NCI-H69 (cell line): ENCODE data around the gene DPH1.

ENCODE experiments used
- DNase-seq: peaks from one replicate; lab custom pipeline; 2025; lab: John Stamatoyannopoulos, UW

The DPH1 gene

DNA sequence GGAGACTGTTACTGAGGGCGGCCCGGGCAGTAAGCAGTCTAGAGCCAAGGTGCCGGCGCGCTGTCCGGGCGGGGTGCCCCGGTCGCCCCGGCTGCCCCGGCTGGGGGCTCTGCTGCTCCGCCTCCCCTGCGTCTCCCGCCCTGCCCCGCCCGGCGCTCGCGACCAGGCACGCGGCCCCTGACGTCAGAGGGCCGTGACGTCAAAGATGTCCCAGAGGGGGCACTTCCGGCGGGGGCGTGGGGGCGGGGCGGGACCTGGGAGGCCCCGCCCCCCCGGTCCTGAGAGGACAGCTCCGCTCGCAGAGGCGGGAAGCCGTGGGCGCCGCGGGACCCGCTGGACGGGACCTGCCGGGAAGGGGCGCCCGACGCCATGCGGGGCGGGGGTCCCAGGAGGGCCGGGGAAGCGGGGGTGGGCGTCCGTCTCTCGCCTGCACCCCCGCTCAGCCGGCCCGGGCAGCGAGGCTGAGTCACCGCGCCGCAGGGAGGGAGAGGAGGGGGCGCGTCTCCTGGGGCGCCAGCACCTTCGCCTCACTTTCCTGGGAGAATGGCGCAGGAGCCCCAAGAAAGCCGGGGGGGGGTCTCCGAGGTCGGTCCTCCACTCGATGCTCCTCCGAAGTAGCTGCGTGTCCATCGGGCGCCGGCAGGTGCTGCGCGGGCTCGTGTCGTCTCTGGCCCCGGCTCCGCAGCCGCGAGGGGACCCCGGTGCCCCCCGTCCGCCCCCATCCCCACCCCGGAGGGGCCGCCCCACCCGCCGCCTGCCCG is 20.5 kb downstream of the DPH1 start:
- peak; percentile 87 for DNase-seq

DNA sequence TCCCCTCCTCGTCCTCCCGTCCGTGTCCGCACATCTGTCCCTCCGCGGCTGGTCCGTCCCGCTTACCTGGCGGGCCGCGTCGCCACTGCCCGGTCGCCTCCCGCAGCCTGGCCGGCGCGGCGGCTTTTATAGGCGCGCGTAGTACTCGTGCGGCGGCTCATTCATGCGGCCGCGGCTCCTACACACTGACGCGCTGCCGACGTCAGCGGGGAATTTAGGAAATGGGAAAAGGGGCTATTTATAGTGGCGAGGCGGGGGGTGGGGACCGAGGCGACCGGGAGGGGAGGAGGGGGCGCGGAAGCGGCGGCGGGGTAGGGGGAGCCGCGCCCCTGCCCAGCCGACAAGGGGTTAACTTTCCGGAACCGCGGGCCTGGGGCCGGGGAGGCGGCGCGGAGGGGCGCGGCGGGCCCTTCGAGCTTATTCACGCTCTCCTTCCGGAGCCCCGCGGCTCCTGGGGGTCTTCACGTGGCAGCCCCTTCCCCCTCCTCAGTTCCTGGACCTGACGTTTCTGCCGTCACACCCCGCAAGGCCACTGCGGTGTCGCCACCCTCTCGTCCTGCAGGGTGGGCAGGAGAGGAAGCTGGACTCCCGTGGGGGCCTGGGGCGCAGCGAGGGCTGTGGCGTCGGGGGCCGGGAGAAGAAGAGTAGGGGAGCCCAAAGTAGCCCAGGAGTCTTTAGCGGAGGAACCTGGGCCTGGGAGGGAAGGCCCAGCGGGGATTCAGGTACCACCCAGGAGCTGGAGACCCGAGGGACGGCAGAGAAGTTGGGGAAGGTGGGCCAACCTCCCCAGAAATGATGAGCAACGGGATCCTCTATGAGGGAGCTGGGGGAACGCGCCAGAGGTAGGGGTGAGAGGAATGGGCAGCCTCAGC is 21.3 kb downstream of the DPH1 start:
- peak; percentile 67 for DNase-seq

DNA sequence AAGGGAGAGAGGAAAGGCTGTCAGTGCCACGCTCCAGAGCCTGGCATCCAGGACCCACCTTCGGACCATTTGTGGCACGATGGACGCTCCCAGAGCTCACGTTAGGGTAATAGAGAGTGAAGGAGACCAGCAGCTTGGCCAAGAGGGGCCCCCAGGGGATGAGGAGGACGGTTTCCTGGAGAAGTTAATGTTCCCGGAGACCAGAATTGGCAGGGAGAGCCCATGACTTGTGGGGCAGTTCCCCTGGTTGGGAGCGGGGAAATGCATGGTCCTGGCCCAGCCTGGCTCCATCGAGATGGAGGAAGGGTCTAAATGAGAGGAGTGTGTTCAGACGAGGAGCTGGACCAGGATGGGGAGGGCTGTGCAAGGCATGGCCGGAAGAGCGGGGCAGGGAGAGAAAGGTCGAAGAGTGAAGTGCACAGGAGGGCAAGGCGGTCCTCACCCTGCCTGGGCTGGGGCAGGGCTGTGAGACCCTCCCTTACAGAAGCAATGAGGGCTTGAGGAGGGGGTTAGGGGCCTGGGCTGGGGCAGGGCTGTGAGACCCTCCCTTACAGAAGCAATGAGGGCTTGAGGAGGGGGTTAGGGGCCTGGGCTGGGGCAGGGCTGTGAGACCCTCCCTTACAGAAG is 22.1 kb downstream of the DPH1 start:
- peak; percentile 13 for DNase-seq

DNA sequence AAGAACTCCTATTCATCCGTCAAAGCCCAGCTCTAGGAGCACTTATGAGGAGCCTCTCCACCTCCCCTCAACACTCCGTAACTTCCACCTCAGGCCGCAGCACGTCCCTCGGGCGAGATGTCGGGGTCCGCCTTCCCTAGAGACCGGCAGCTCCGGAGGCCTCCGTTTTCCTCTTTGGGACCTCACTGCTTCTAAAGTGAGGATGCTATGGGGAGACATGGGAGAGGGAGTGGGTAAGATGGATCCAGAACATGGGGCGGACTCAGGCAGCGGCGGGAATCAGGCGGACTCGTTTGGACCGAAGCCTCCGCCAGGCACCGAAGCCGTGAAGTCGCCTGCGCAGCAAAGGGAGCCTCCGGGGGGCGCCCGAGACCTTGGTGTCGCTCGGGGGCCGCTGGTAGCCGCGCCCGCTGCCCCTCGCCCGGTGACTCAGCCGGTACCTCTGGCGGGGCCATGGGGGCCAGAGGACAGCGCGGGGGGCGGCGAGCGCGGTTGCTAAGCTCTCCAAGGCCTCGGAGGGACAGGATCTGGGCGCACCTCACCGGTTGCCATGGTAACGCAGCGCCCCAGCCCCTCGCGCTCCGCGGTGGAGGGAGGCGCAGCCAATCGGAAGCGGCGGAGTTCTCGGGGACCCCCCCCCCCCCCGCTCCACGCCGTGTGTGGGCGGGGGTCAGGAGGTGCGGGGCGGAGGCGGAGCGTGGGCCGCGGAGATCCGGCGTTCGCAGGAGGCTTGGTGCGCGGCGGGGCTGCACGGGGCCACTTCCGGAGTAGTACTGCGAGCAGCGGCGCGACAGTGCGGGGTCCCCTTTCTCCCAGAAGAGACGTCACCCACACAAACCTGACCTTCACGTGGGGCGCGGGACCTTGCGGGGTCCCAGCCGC is 23.7 kb downstream of the DPH1 start:
- peak; percentile 74 for DNase-seq

DNA sequence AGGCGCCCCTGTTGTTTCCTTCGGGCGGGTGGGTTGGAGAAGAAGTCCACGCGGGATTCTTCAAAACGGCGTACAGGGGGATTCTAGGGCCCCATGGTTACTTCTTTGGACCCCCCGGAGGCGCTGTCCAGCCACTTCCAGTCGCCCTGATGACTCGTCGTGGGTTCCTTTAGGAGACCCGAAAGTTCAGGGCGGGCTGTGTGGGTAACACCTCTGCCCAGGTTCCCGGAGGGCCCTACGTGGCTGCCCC is 24.2 kb downstream of the DPH1 start:
- DNase-seq, result no peak

DNA sequence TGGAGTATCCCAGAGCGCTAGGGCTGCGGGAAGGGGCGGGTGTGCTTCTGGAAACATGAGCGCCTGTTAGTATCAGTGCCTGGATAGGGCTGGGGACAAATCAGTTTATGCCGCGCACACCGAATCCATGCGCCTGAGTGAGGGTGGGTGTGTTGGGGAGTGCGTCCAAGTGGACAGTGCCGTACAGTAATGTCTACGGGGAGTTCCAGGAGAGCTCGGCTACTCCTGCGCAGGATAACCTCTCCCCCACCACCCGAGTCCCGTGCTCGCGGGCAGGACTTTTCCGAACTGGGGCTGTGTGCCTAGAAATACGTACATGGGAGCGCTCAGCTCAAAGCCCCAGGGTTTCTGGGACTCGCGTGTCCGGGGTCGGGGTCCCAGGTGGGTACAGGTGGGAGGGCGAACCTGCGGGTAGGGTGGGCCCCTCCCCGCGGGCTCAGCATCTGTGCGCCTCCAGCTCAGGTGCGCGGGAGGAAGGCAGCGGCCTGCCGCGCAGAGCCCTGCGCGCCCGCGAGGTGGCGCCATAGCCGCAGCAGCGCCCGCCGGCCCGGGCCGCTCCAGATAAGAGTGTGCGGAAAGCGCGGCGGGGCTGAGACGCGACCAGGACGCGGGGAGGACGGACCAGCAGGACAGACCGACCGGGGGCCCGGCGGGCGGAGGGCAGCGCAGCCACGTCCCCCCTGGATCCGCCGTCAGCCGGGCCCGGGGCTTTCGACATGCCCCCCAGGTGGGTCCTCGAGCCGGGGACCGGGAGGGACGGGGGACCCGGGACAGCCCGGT is 24.7 kb downstream of the DPH1 start, which contains the start of gene HIC1:
Gene HIC1 (plus strand): TSS at position 592 of the 780 bp plus-strand sequence. CDS start 1,588 bp downstream, outside the sequence.
- peak; percentile 71 for DNase-seq

DNA sequence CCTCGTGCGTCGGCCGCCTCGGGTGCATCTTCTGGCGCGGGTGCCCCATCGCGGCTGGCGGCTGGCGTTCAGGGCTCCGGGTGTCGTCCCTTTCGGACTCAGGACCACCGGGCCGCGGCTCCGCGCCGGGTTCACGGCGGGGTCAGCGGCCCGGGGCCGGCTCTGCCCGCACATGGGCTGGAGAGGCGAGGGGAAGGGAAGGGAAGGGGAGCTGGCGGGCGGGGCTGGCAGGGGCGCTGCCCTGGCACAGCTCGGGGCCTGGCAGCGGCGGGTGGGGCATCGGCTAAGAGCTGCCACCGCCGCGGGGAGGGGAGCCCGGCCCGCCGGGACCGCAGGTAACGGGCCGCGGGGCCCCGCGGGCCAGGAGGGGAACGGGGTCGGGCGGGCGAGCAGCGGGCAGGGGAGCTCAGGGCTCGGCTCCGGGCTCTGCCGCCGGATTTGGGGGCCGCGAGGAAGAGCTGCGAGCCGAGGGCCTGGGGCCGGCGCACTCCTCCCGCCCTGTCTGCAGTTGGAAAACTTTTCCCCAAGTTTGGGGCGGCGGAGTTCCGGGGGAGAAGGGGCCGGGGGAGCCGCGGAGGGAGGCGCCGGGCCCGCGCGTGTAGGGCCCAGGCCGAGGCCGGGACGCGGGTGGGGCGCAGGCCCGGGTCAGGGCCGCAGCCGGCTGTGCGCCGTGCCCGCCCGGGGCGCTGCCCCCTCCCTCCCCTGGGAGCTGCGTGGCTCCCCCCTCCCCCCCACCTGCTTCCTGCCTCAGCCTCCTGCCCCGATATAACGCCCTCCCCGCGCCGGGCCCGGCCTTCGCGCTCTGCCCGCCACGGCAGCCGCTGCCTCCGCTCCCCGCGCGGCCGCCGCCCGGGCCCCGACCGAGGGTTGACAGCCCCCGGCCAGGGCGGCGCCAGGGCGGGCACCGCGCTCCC is 25.6 kb downstream of the DPH1 start:
- DNase-seq, result peak; percentile 36

DNA sequence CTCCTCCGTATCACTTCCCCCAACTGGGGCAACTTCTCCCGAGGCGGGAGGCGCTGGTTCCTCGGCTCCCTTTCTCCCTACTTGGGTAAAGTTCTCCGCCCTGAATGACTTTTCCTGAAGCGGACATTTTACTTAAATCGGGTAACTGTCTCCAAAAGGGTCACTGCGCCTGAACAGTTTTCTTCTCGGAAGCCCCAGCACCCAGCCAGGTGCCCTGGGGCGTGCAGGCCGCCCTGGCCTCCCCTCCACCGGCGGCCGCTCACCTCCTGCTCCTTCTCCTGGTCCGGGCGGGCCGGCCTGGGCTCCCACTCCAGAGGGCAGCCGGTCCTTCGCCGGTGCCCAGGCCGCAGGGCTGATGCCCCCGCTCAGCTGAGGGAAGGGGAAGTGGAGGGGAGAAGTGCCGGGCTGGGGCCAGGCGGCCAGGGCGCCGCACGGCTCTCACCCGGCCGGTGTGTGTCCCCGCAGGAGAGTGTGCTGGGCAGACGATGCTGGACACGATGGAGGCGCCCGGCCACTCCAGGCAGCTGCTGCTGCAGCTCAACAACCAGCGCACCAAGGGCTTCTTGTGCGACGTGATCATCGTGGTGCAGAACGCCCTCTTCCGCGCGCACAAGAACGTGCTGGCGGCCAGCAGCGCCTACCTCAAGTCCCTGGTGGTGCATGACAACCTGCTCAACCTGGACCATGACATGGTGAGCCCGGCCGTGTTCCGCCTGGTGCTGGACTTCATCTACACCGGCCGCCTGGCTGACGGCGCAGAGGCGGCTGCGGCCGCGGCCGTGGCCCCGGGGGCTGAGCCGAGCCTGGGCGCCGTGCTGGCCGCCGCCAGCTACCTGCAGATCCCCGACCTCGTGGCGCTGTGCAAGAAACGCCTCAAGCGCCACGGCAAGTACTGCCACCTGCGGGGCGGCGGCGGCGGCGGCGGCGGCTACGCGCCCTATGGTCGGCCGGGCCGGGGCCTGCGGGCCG is 26.5 kb downstream of the DPH1 start:
- no peak for DNase-seq

DNA sequence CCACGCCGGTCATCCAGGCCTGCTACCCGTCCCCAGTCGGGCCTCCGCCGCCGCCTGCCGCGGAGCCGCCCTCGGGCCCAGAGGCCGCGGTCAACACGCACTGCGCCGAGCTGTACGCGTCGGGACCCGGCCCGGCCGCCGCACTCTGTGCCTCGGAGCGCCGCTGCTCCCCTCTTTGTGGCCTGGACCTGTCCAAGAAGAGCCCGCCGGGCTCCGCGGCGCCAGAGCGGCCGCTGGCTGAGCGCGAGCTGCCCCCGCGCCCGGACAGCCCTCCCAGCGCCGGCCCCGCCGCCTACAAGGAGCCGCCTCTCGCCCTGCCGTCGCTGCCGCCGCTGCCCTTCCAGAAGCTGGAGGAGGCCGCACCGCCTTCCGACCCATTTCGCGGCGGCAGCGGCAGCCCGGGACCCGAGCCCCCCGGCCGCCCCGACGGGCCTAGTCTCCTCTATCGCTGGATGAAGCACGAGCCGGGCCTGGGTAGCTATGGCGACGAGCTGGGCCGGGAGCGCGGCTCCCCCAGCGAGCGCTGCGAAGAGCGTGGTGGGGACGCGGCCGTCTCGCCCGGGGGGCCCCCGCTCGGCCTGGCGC is 27.3 kb downstream of the DPH1 start:
- no peak for DNase-seq

GRCh38 chr17:2057760-2058585 is 28.0 kb downstream of the DPH1 start:
- no peak for DNase-seq

DNA sequence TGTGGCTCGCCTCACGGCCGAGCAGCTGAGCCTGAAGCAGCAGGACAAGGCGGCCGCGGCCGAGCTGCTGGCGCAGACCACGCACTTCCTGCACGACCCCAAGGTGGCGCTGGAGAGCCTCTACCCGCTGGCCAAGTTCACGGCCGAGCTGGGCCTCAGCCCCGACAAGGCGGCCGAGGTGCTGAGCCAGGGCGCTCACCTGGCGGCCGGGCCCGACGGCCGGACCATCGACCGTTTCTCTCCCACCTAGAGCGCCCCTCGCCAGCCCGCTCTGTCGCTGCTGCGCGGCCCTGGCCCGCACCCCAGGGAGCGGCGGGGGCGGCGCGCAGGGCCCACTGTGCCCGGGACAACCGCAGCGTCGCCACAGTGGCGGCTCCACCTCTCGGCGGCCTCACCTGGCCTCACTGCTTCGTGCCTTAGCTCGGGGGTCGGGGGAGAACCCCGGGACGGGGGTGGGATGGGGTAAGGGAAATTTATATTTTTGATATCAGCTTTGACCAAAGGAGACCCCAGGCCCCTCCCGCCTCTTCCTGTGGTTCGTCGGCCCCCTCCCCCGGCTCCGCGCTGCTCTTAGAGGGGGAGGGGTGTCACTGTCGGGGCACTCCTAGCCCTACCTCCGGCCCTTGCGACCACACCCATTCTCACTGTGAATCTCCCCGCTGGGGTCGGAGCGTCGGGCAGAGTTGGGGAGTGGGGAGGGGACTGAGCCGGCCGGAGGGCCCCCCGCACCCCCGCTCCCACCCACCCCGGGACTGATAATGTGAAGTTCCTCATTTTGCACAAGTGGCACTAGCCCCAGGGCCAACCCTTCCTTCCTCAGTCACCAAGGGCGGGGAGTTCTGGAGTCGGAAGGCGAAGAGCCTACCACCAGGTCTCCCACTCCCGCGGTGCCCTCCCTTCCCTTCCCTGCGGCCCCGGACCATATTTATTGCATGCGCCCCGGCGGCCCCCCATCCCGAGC is 28.9 kb downstream of the DPH1 start:
- peak; percentile 53 for DNase-seq

- DNase-seq, result no peak
Observed at GRCh38 chr17:2059547-2060384, 29.8 kb downstream of the DPH1 start.

DNA sequence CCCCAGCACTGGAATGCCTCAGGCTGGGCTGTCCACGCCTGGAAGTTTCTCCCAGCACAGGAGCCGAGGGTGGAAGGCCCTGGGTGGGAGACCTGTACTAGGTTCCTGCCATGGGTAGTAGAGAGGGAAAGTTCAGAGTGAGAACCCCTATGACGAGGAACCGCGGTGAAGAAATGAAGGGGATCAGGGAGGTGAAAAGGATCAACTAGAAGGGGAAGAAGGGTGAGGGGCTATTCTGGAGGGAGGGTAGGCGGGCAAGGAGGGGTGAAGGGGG is 30.4 kb downstream of the DPH1 start:
- DNase-seq, result no peak

DNA sequence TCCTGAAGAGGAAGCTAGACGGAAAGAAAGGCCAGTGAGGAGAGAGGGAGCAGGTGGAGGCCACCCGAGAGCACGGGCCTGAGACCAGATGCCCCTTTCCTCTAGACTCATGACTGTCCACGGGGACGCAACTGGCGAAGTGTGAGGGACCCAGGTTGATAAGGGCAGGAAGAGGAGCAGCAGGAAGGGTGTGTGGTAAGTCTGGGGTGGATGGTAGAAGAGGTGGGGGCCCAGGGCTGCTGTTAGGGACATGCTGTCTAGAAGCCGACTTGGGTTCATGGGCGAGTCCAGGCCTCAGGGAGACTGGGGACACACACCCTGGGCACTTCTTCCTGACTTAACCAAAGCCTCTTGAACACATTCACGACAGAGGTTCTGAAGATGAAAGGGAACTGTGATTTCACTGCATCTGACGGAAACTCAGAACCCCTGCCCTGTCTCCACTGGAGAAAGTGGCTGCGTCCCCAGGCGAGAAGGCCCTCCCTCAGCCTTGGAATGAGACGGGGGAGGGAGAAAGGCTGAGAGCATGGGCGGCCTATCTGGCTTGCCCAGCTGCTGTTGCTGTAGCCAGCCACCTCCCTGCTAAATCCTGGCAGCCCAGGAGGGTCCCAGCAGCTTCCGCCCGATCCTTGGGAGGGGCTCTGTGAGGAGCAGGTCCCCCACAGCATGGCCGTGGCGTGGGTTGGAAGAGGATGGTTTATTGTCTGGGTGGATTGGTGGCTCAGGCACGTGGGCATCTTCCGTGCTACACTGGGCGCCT is 30.9 kb downstream of the DPH1 start:
- no peak for DNase-seq

DNA sequence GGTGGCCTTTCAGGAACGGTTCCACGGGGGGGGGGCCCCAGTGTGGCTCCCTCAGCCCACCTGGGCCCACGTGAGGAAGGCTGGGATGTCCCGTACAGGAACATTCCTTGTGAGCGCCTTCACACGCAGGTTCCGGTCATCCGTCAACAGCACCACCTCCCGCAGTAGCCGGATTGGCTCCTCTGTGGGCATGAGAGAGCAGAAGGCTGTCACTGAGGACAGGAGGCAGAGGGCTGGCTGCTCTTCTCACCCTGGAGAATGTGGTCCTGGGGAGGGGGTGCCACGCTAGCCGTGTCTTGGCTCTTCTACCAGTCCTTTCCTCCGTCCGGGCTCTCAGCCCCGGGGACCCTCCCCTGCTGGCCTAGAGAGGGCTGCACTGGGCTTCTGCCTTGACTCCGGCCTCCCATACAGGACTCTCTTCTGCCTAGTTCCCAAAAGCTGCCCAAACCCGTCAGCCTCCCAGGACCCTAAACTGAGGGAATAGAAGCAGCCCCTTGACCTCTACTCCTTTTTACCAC is 31.5 kb downstream of the DPH1 start:
- DNase-seq, result no peak
